ENCODE results near the gene ZNF783. TPM values are rescaled to one million over a fixed set of nuclear protein-coding genes. Genes with fewer than 3 reads are reported as not detected.
"Not testable (repeated sequence)": the region's sequence is repeated elsewhere in the genome, so short reads cannot be mapped to it uniquely, and the experiment has no call there.

Gene ZNF783
- total RNA-seq, 1 experiment from 2014 or later, result 10.8 TPM

DNA sequence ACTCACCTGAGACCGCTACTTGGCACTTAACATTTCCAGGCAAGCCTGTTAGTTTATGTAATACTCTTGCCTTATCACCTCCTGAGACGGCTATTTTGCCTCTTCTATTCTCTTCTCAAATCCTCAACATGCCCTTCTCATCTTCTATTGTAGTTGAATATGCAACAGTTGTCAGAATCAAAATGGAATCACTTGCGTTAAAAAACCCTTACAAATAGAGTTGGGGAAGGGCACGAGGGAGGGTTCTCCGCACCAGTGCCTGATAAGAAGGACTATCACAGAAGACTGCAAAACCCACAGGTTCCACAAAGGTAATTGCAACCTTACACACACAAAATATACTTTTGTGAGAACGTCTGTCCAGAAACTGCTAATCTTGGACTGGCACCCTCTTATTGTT is 57.4 kb downstream of the ZNF783 start:
- no peaks in the 10 kb centered on the region for H3K9me3 ChIP-seq (ENCODE audit: low read depth, low read length, poor library complexity, severe bottlenecking)
- ChIA-PET POLR2A (ENCODE audit: low non-redundant PET) (interaction anchor here (0.6 kb wide), 1 partner anchor 14 kb away, joined by 5 read pairs; no protein-coding TSS in a partner anchor), CTCF (no interaction called here)
- no peak overlapping the region for H3K27ac ChIP-seq (ENCODE audit: low read depth, low read length, poor library complexity, severe bottlenecking)
- no peak for DNase-seq (ENCODE audit: low spot score)
- H3K36me3 ChIP-seq (ENCODE audit: insufficient read depth, low read length, poor library complexity, severe bottlenecking), result no peaks in the 10 kb centered on the region
- intact Hi-C loops (cut with micrococcal nuclease; ENCODE audit: unreplicated experiment), result no loop called here
- no peaks in the 10 kb centered on the region for H3K4me1 ChIP-seq (ENCODE audit: insufficient read depth, low read length, poor library complexity, severe bottlenecking)
- no peak overlapping the region for H3K4me3 ChIP-seq (ENCODE audit: low read depth, low read length, poor library complexity, severe bottlenecking)
- H3K27me3 ChIP-seq (replicated peaks; ENCODE audit: insufficient read depth, low read depth, low read length, poor library complexity), result peaks cover 7% of the 10 kb centered on the region
- no TSS peak for BruUV-seq (replicated peaks)
- TF ChIP-seq, protein P1, sequence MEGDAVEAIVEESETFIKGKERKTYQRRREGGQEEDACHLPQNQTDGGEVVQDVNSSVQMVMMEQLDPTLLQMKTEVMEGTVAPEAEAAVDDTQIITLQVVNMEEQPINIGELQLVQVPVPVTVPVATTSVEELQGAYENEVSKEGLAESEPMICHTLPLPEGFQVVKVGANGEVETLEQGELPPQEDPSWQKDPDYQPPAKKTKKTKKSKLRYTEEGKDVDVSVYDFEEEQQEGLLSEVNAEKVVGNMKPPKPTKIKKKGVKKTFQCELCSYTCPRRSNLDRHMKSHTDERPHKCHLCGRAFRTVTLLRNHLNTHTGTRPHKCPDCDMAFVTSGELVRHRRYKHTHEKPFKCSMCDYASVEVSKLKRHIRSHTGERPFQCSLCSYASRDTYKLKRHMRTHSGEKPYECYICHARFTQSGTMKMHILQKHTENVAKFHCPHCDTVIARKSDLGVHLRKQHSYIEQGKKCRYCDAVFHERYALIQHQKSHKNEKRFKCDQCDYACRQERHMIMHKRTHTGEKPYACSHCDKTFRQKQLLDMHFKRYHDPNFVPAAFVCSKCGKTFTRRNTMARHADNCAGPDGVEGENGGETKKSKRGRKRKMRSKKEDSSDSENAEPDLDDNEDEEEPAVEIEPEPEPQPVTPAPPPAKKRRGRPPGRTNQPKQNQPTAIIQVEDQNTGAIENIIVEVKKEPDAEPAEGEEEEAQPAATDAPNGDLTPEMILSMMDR (conservative IDR thresholded peaks at IDR 0.05; ENCODE audit: low read depth, low read length), result no peak
- no peak for TF ChIP-seq EZH2 (IDR thresholded peaks at IDR 0.05; ENCODE audit: borderline replicate concordance, low read depth, low read length, poor library complexity, severe bottlenecking)

DNA sequence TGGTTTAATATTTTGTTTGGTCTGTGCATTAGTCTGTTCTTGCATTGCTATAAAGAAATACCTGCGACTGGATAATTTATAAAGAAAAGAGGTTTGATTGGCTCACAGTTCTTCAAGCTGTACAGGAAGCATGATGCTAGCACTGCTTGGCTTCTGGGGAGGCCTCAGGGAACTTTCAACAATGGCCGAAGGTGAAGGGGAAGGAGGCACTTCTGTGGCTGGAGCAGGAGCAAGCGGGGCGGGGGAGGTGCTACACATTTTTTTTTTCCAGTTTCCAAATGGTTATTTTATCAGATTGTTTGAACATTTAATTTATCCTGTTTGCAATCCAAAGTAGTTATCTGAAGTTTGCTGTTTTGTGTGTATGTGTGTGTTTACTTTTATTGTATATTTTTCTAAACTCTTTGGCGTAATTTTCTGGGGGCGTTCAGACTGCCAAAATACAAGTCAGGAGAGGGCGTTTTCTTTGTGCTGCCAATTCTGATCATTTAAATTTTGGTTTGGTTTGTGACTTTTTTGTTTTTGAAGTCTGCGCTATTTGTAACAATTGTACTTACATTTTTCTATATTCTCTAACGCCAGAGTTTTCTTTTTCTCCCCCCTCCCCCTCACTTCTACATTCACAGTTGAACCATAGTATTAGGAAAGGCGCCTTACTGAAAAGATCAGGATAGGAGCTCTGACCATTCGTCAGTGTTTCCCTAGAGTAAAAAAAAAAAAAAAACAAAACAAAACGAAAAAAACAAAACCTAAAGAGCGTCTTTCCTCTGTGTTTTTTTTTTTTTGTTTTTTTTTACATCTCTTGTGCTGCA is 58.5 kb downstream of the ZNF783 start:
- Histone ChIP-seq H3K27me3 (replicated peaks; ENCODE audit: insufficient read depth, low read depth, low read length, poor library complexity) (peaks cover 7% of the 10 kb centered on the region), H3K9me3 (ENCODE audit: low read depth, low read length, poor library complexity, severe bottlenecking) (no peaks in the 10 kb centered on the region), H3K36me3 (ENCODE audit: insufficient read depth, low read length, poor library complexity, severe bottlenecking) (no peaks in the 10 kb centered on the region), H3K27ac (ENCODE audit: low read depth, low read length, poor library complexity, severe bottlenecking) (no peak overlapping the region), H3K4me3 (ENCODE audit: low read depth, low read length, poor library complexity, severe bottlenecking) (no peak overlapping the region), H3K4me1 (ENCODE audit: insufficient read depth, low read length, poor library complexity, severe bottlenecking) (no peaks in the 10 kb centered on the region)
- ChIA-PET CTCF (no interaction called here), POLR2A (ENCODE audit: low non-redundant PET) (no interaction called here)
- no peak for DNase-seq (ENCODE audit: low spot score)
- no TSS peak for BruUV-seq (replicated peaks)
- TF ChIP-seq, protein P1 (conservative IDR thresholded peaks at IDR 0.05; ENCODE audit: low read depth, low read length), result no peak
- TF ChIP-seq EZH2 (IDR thresholded peaks at IDR 0.05; ENCODE audit: borderline replicate concordance, low read depth, low read length, poor library complexity, severe bottlenecking), result no peak
- intact Hi-C loops (cut with micrococcal nuclease; ENCODE audit: unreplicated experiment), result no loop called here

DNA sequence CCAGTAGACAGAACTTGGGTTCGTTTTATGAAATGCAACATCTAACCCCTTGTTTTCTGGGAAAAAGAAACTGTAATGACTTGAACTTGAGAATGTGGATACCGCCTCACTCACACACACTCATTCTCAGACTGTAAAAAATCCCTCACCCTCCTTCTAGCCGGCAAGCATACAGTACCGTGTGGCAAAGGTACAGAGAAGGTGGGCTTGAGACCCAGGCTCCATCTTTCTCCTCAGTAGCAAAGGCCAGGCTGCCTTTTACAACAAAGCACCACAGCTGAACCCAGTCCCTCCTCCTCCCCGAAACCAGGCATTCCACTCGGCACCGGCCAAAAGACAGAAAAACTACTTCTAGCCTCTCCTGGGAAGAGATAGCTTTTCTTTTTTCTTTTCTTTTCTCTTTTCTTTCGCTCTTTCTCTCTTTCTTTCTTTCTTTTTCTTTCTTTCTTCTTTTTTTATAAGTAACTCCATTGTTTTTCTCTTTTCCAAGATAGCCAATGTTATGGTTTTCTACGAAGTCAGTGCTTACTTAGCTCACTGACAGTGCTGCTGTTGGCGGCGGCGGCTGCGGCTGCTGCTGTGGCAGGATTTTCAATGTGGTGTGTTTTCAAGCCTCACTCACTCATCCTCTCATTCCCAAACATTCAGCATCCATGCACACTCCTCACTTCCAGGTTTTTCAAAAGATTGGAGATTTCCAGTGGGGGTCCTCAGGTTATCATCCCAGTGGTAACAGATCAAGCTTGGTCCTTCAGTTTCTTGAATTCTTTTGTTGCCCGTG is 59.3 kb downstream of the ZNF783 start:
- H3K4me3 ChIP-seq (ENCODE audit: low read depth, low read length, poor library complexity, severe bottlenecking); H3K36me3 ChIP-seq (ENCODE audit: insufficient read depth, low read length, poor library complexity, severe bottlenecking); H3K27ac ChIP-seq (ENCODE audit: low read depth, low read length, poor library complexity, severe bottlenecking); CTCF ChIA-PET; H3K9me3 ChIP-seq (ENCODE audit: low read depth, low read length, poor library complexity, severe bottlenecking); H3K27me3 ChIP-seq (replicated peaks; ENCODE audit: insufficient read depth, low read depth, low read length, poor library complexity); POLR2A ChIA-PET (ENCODE audit: low non-redundant PET); intact Hi-C loops (cut with micrococcal nuclease; ENCODE audit: unreplicated experiment); H3K4me1 ChIP-seq (ENCODE audit: insufficient read depth, low read length, poor library complexity, severe bottlenecking); DNase-seq (ENCODE audit: low spot score); BruUV-seq (replicated peaks): not testable (repeated sequence)
